Measurements from ENCODE around the gene ZMPSTE24. TPM values are rescaled to one million over a fixed set of nuclear protein-coding genes. Genes with fewer than 3 reads are reported as not detected.
"Not testable (repeated sequence)": the region's sequence is repeated elsewhere in the genome, so short reads cannot be mapped to it uniquely, and the experiment has no call there.

ZMPSTE24 gene
- 30.7 TPM for polyA plus RNA-seq (2013, experiment 1 of 2)
- 28.4 TPM for polyA plus RNA-seq (2013, experiment 2 of 2)

DNA sequence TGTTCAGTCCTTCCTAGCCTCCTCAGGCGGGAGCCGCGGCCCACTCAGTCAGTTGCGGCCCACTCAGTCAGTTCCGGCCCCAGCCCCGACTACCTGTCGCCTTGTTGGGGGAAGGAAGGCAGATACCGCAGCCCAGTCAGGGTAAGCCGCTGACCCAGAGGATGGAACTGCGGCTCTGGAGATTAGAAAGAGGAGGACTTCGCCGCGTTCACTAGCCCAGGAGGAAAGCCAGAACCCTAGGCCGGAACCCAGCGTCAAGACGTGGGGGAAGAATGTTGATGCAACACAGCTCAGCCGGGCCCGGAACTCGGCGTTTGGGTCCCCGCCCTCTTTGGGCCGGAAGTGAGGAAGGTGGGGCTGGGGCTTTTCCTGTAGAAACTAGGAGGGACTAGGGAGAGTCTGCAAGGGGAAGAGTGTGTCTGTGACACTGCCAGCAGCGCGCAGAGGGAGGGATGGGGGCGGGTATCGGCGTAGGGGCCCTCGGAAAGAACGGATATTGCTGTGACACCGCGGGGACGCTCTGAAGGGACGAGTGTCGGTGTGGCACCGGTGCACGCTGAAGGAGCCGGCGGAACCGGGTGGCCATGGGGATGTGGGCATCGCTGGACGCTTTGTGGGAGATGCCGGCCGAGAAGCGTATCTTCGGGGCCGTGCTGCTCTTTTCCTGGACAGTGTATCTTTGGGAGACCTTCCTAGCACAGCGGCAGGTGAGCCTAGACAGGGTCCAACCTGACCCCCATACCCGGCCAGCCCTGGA is at the start of gene ZMPSTE24:
Gene ZMPSTE24 (plus strand): TSS at position 549 of the 757 bp plus-strand sequence. CDS start 36 bp downstream, at position 585.
- no peaks in the 10 kb centered on the region for H3K9me3 ChIP-seq (ENCODE audit: control insufficient read depth, low read length)
- WGBS, 2 experiments (ENCODE audit: insufficient coverage in 2 of 2): 1% methylated on average over 35 to 43 of the region's 48 CpGs
- peak within 1 kb of the TSS; percentile 95 for H3K4me3 ChIP-seq (ENCODE audit: extremely low read depth, insufficient read depth, low read length, poor library complexity, severe bottlenecking)
- peaks cover 37% of the 10 kb centered on the region for H3K36me3 ChIP-seq (ENCODE audit: control insufficient read depth, insufficient read depth, low read length)
- peak within 1 kb of the TSS; percentile 97 for H3K27ac ChIP-seq (ENCODE audit: low read depth, low read length, severe bottlenecking)
- H3K4me1 ChIP-seq (ENCODE audit: control insufficient read depth, insufficient read depth, low read length, poor library complexity, severe bottlenecking): no peaks in the 10 kb centered on the region

DNA sequence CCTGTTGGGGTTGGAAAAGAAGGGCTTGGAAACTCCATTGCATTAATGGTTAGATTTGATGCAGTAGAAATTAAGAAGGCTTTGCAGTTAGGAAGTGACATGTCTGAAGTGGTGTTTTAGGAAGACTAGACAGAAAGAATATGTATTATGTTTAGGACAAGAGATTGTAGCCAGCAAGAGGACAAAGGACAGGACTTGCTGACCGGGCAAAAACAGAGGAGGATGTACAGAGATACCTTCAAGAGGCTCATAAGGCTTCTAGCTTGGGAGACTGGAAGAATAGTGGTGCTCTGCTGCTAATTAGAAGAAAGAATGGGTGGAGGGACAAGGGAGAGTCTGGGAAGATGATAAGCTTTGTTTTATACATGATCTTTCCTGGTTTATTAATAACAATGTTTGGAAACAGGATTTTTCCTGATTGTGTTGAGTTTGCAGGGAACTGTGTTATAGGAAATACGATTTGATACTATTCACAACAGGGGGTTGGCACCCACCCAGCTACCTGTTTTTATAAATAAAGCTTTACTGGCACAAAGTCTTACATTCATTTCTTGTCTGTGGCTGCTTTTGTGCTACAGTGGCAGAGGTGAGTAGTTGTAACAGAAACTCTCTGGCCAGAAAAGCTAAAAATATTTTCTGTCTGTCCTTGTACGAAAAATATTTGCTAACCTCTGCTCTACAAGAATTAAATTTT is 47.4 kb upstream of the ZMPSTE24 start:
- H3K36me3 ChIP-seq (ENCODE audit: control insufficient read depth, insufficient read depth, low read length): peaks cover 60% of the 10 kb centered on the region
- 94 to 100% methylated on average over 2 of the region's 3 CpGs for WGBS, 2 experiments (ENCODE audit: insufficient coverage in 2 of 2)

GRCh38 chr1:40218333-40218732 is 39.7 kb upstream of the ZMPSTE24 start:
- WGBS, 2 experiments (ENCODE audit: insufficient coverage in 2 of 2): 93 to 97% methylated on average over 5 of the region's 5 CpGs

More for the DNA sequence above, 47.4 kb upstream of the ZMPSTE24 start:
- Histone ChIP-seq H3K4me3 (ENCODE audit: extremely low read depth, insufficient read depth, low read length, poor library complexity, severe bottlenecking) (no peak overlapping the region), H3K27ac (ENCODE audit: low read depth, low read length, severe bottlenecking) (no peak overlapping the region), H3K4me1 (ENCODE audit: control insufficient read depth, insufficient read depth, low read length, poor library complexity, severe bottlenecking) (no peaks in the 10 kb centered on the region), H3K9me3 (ENCODE audit: control insufficient read depth, low read length) (no peaks in the 10 kb centered on the region)

DNA sequence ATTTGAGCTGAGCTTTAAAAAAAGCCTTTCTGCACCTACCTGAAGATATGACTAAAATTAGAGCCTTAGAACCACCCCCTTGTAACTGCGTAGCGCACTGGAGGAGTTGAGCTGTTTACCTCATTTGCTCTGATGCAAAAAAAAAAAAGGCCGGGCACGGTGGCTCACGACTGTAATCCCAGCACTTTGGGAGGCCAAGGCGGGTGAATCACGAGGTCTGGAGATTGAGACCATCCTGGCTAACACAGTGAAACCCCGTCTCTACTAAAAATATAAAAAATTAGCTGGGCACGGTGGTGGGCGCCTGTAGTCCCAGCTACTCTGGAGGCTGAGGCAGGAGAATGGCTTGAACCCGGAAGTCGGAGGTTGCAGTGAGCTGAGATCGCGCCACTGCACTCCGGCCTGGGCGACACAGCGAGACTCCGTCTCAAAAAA is 36.5 kb upstream of the ZMPSTE24 start:
- not testable (repeated sequence) for H3K4me1 ChIP-seq (ENCODE audit: control insufficient read depth, insufficient read depth, low read length, poor library complexity, severe bottlenecking); H3K27ac ChIP-seq (ENCODE audit: low read depth, low read length, severe bottlenecking); H3K9me3 ChIP-seq (ENCODE audit: control insufficient read depth, low read length); H3K4me3 ChIP-seq (ENCODE audit: extremely low read depth, insufficient read depth, low read length, poor library complexity, severe bottlenecking)
- H3K36me3 ChIP-seq (ENCODE audit: control insufficient read depth, insufficient read depth, low read length): peaks cover 29% of the 10 kb centered on the region
- WGBS, 2 experiments (ENCODE audit: insufficient coverage in 2 of 2): 93 to 97% methylated on average over 14 to 16 of the region's 18 CpGs

More at GRCh38 chr1:40218333-40218732, 39.7 kb upstream of the ZMPSTE24 start:
- peaks cover 27% of the 10 kb centered on the region for H3K36me3 ChIP-seq (ENCODE audit: control insufficient read depth, insufficient read depth, low read length)
- no peaks in the 10 kb centered on the region for H3K4me1 ChIP-seq (ENCODE audit: control insufficient read depth, insufficient read depth, low read length, poor library complexity, severe bottlenecking)
- no peak overlapping the region for H3K4me3 ChIP-seq (ENCODE audit: extremely low read depth, insufficient read depth, low read length, poor library complexity, severe bottlenecking)
- no peak overlapping the region for H3K27ac ChIP-seq (ENCODE audit: low read depth, low read length, severe bottlenecking)
- H3K9me3 ChIP-seq (ENCODE audit: control insufficient read depth, low read length): no peaks in the 10 kb centered on the region

DNA sequence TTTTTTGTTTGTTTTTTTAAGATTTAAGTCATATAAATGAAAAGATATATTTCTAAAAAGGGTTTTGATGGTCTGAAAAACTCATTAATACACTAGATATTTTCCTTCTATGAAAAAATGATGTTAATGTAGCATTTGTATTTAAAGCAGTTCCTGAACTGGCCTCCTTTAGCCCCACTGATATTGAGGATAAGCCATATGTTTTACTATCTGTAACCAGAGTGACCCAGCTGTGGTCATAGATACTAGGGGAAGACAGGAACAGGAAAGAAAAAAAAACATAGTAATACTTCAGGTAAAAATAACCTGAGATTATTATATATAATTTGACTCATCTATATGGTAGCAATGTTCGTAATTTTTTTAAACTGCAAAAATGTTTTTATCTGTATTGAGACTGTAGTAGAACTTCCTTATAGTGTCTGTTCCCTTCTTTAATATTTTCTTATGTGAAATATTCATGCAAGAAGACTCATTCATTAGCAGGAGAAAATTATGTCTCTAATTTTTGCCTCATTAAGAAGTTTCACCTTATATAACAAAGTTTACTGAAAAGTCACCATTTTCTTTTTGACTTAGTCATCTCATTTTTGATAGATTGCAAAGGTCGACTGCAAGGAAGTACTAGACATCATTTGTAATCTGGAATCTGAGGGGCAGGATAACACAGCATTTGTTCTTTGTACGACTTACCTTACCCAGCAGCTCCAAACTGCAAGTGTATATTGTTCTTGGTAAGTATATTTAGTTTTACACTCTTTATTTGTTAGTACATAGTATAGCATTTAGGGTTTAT is 35.9 kb upstream of the ZMPSTE24 start:
- no peaks in the 10 kb centered on the region for H3K4me1 ChIP-seq (ENCODE audit: control insufficient read depth, insufficient read depth, low read length, poor library complexity, severe bottlenecking)
- WGBS, 2 experiments (ENCODE audit: insufficient coverage in 2 of 2): no CpG with 5 or more reads among the region's 3 CpGs
- no peak overlapping the region for H3K27ac ChIP-seq (ENCODE audit: low read depth, low read length, severe bottlenecking)
- peaks cover 28% of the 10 kb centered on the region for H3K36me3 ChIP-seq (ENCODE audit: control insufficient read depth, insufficient read depth, low read length)
- H3K4me3 ChIP-seq (ENCODE audit: extremely low read depth, insufficient read depth, low read length, poor library complexity, severe bottlenecking): no peak overlapping the region
- no peaks in the 10 kb centered on the region for H3K9me3 ChIP-seq (ENCODE audit: control insufficient read depth, low read length)

GRCh38 chr1:40224040-40224439 is 34.0 kb upstream of the ZMPSTE24 start:
- Histone ChIP-seq H3K4me3 (ENCODE audit: extremely low read depth, insufficient read depth, low read length, poor library complexity, severe bottlenecking) (no peak overlapping the region), H3K9me3 (ENCODE audit: control insufficient read depth, low read length) (no peaks in the 10 kb centered on the region), H3K4me1 (ENCODE audit: control insufficient read depth, insufficient read depth, low read length, poor library complexity, severe bottlenecking) (no peaks in the 10 kb centered on the region), H3K36me3 (ENCODE audit: control insufficient read depth, insufficient read depth, low read length) (peaks cover 34% of the 10 kb centered on the region), H3K27ac (ENCODE audit: low read depth, low read length, severe bottlenecking) (no peak overlapping the region)
- WGBS, 2 experiments (ENCODE audit: insufficient coverage in 2 of 2): 87 to 98% methylated on average over 4 of the region's 6 CpGs

- Histone ChIP-seq H3K36me3 (ENCODE audit: control insufficient read depth, insufficient read depth, low read length) (peaks cover 39% of the 10 kb centered on the region), H3K4me3 (ENCODE audit: extremely low read depth, insufficient read depth, low read length, poor library complexity, severe bottlenecking) (no peak overlapping the region), H3K9me3 (ENCODE audit: control insufficient read depth, low read length) (no peaks in the 10 kb centered on the region), H3K27ac (ENCODE audit: low read depth, low read length, severe bottlenecking) (no peak overlapping the region), H3K4me1 (ENCODE audit: control insufficient read depth, insufficient read depth, low read length, poor library complexity, severe bottlenecking) (no peaks in the 10 kb centered on the region)
- WGBS, 2 experiments (ENCODE audit: insufficient coverage in 2 of 2): 94 to 100% methylated on average over 2 of the region's 3 CpGs
These were observed 31.8 kb upstream of the ZMPSTE24 start for GRCh38 chr1:40226192-40226591.

DNA sequence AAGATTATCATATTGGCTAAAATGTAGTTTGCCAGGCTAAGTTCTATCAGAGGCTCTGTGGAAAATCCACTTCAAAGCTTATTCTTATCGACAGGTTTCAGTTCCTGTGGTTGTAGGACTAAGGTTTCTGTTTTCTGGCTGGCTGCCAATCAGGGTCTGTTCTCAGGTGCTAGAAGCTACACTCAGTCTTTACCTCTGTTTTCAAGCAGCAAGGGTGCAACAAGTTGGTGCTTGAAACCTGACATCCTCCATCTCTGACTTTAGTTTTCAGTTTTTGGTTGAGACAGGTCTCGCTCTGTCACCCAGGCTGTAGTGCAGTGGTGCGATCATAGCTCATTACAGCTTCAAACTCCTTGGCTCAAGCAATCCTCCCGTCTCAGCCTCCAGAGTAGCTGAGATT is 25.6 kb upstream of the ZMPSTE24 start:
- H3K27ac ChIP-seq (ENCODE audit: low read depth, low read length, severe bottlenecking): no peak overlapping the region
- H3K4me1 ChIP-seq (ENCODE audit: control insufficient read depth, insufficient read depth, low read length, poor library complexity, severe bottlenecking): no peaks in the 10 kb centered on the region
- WGBS, 2 experiments (ENCODE audit: insufficient coverage in 2 of 2): 96 to 100% methylated on average over 3 of the region's 4 CpGs
- H3K9me3 ChIP-seq (ENCODE audit: control insufficient read depth, low read length): no peaks in the 10 kb centered on the region
- H3K36me3 ChIP-seq (ENCODE audit: control insufficient read depth, insufficient read depth, low read length): peaks cover 65% of the 10 kb centered on the region
- H3K4me3 ChIP-seq (ENCODE audit: extremely low read depth, insufficient read depth, low read length, poor library complexity, severe bottlenecking): no peak overlapping the region

DNA sequence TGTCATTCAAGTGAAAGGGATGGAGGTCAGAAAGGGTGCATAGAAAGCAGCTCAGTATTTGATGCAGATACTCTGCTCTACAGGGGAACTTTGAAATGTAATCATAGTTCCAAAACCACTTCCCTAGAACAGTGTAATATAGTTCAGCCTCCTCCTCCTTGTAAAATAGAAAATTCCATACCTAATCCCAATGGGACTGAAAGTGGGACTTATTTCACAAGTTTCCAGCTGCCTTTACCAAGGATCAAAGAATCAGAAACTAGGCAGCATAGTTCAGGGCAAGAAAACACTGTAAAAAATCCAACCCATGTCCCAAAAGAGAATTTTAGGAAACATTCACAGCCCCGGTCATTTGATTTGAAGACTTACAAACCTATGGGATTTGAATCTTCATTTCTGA is 18.4 kb upstream of the ZMPSTE24 start:
- no CpG with 5 or more reads among the region's 1 CpG for WGBS, 2 experiments (ENCODE audit: insufficient coverage in 2 of 2)
- Histone ChIP-seq H3K36me3 (ENCODE audit: control insufficient read depth, insufficient read depth, low read length) (peaks cover 59% of the 10 kb centered on the region), H3K4me3 (ENCODE audit: extremely low read depth, insufficient read depth, low read length, poor library complexity, severe bottlenecking) (no peak overlapping the region), H3K27ac (ENCODE audit: low read depth, low read length, severe bottlenecking) (no peak overlapping the region), H3K4me1 (ENCODE audit: control insufficient read depth, insufficient read depth, low read length, poor library complexity, severe bottlenecking) (no peaks in the 10 kb centered on the region), H3K9me3 (ENCODE audit: control insufficient read depth, low read length) (no peaks in the 10 kb centered on the region)

DNA sequence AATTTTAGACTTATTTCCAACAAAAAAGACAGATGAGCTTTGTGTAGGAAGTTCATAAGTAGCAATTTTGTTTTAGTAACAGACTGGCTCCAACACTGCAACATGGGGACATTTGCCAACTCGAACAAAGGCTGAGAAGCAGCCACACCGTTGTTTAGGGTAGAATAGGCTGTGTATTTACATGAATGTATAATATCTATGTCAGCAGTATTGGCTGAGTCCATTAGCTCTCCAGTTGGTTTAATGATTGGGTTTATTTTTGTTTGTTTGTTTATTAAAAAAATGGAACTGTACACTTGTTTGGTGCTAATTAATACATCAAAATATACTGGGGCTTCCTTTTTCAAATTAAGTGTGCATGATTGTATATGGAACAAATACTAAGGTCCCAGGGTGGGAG is 17.6 kb upstream of the ZMPSTE24 start:
- WGBS, 2 experiments (ENCODE audit: insufficient coverage in 2 of 2): 89 to 94% methylated on average over 1 to 2 of the region's 2 CpGs
- H3K4me3 ChIP-seq (ENCODE audit: extremely low read depth, insufficient read depth, low read length, poor library complexity, severe bottlenecking): no peak overlapping the region
- no peaks in the 10 kb centered on the region for H3K9me3 ChIP-seq (ENCODE audit: control insufficient read depth, low read length)
- no peak overlapping the region for H3K27ac ChIP-seq (ENCODE audit: low read depth, low read length, severe bottlenecking)
- H3K4me1 ChIP-seq (ENCODE audit: control insufficient read depth, insufficient read depth, low read length, poor library complexity, severe bottlenecking): peaks cover 2% of the 10 kb centered on the region
- H3K36me3 ChIP-seq (ENCODE audit: control insufficient read depth, insufficient read depth, low read length): peaks cover 51% of the 10 kb centered on the region
